KOPT-K1 (cell line): Measurements from ENCODE around the gene CNBP.
A peak's percentile ranks its signal among the peaks of the same experiment; 100 is the strongest.
"Not testable (repeated sequence)": the region's sequence is repeated elsewhere in the genome, so short reads cannot be mapped to it uniquely, and the experiment has no call there.

Source experiments
- H3K27ac ChIP-seq: fragments of 200-600 bp; sonication (generic); 2 replicates; pipeline ENCODE4 v1.5.1; 2016; ENCODE audit warnings: antibody characterized with exemption, mild to moderate bottlenecking, low read depth, low read length; ENCODE audit not compliant: poor library complexity, severe bottlenecking
- H3K36me3 ChIP-seq: fragments of 200-600 bp; sonication (generic); 2 replicates; pipeline ENCODE4 v1.5.1; 2017; ENCODE audit warnings: antibody characterized with exemption, mild to moderate bottlenecking, low read length, moderate library complexity; ENCODE audit not compliant: insufficient read depth
- H3K9me3 ChIP-seq: fragments of 200-600 bp; sonication (generic); 2 replicates; pipeline ENCODE4 v1.5.1; 2017; ENCODE audit warnings: antibody characterized with exemption, low read length, mild to moderate bottlenecking; ENCODE audit not compliant: insufficient read depth, poor library complexity, severe bottlenecking

Gene CNBP

GRCh38 chr3:129199366-129199765, 15.7 kb upstream of the CNBP start:
- no peaks in the 10 kb centered on the region for H3K36me3 ChIP-seq
- H3K27ac ChIP-seq: no peak overlapping the region
- no peaks in the 10 kb centered on the region for H3K9me3 ChIP-seq

GRCh38 chr3:129197321-129197720, 13.6 kb upstream of the CNBP start:
- Histone ChIP-seq H3K36me3 (no peaks in the 10 kb centered on the region), H3K27ac (no peak overlapping the region), H3K9me3 (no peaks in the 10 kb centered on the region)

DNA sequence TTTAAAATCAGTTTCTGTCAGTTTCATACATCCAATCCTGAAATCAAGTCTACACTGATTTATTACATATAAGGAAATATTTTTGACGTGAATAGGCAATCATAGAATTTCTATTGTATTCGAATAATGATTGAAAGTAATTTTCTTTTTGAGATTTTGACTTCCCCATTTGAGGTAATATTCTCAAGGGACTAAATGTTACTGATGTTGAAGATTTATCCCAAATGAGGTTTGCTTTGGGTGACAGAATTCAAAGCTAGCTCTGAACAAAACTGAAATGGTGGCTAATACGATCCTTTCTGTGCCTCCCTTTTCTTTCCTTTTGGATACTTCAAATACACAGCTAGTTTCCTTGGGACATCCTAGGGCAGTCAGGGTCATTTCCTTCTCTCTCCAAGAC, 12.9 kb upstream of the CNBP start:
- Histone ChIP-seq H3K9me3 (no peaks in the 10 kb centered on the region), H3K27ac (no peak overlapping the region), H3K36me3 (no peaks in the 10 kb centered on the region)

GRCh38 chr3:129195731-129196256, 12.1 kb upstream of the CNBP start:
- H3K36me3 ChIP-seq: no peaks in the 10 kb centered on the region
- H3K9me3 ChIP-seq: no peaks in the 10 kb centered on the region
- no peak overlapping the region for H3K27ac ChIP-seq

DNA sequence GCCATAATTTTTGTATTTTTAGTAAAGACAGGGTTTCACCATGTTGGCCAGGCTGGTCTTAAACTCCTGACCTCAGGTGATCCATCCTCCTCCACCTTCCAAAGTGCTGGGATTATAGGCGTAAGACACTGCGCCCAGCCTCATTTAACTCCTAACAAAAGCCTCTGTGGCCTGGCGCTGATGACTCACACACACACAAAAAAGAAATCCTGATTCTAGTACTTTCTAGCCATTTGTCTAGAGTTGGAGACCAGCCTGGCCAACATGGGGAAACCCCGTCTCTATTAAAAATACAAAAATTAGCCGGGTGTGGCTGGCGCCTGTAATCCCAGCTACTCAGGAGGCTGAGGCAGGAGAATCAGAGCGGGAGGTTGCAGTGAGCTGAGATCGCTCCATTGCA, 6.1 kb upstream of the CNBP start:
- not testable (repeated sequence) for H3K36me3 ChIP-seq, H3K27ac ChIP-seq, H3K9me3 ChIP-seq

GRCh38 chr3:129187857-129188256, 4.2 kb upstream of the CNBP start:
- no peak overlapping the region for H3K27ac ChIP-seq

GRCh38 chr3:129185783-129186182, 2.1 kb upstream of the CNBP start:
- no peak overlapping the region for H3K27ac ChIP-seq
- peaks cover 8% of the 10 kb centered on the region for H3K36me3 ChIP-seq
- H3K9me3 ChIP-seq: no peaks in the 10 kb centered on the region

More at GRCh38 chr3:129187857-129188256, 4.2 kb upstream of the CNBP start:
- H3K9me3 ChIP-seq: no peaks in the 10 kb centered on the region
- no peaks in the 10 kb centered on the region for H3K36me3 ChIP-seq

GRCh38 chr3:129184784-129185542, 1.3 kb upstream of the CNBP start:
- H3K9me3 ChIP-seq: not testable (repeated sequence)
- H3K36me3 ChIP-seq: peaks cover 16% of the 10 kb centered on the region
- peak overlapping the region; percentile 95 for H3K27ac ChIP-seq

- Histone ChIP-seq H3K27ac (peak overlapping the region; percentile 95), H3K9me3 (no peaks in the 10 kb centered on the region), H3K36me3 (peaks cover 22% of the 10 kb centered on the region)
Measured at GRCh38 chr3:129184396-129184657, 631 bp upstream of the CNBP start.

GRCh38 chr3:129182390-129183185, 1.1 kb downstream of the CNBP start:
- Histone ChIP-seq H3K36me3 (peaks cover 39% of the 10 kb centered on the region), H3K27ac (peak overlapping the region; percentile 95), H3K9me3 (no peaks in the 10 kb centered on the region)

DNA sequence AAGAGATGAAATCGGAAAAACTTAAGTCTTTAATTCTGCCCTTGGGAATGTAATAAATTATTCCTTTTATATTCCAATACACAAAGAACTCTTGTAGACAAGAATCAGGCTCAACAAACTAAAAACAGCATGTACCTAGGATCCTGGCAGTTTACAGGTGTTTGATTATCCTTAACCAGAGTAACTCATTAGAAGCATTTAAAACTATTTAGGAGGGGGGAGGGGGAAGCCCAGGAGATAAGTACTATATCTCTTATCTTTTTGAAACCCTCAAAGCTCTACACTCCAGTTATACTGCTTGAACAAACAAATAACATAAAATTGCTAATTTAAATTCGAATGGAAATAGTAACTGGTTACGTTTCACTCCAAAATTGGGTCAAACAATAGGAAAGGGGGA, 1.9 kb downstream of the CNBP start:
- H3K9me3 ChIP-seq: no peaks in the 10 kb centered on the region
- H3K27ac ChIP-seq: peak overlapping the region; percentile 95
- peaks cover 47% of the 10 kb centered on the region for H3K36me3 ChIP-seq

- H3K36me3 ChIP-seq: peaks cover 60% of the 10 kb centered on the region
- no peaks in the 10 kb centered on the region for H3K9me3 ChIP-seq
- H3K27ac ChIP-seq: no peak overlapping the region
Measured at GRCh38 chr3:129180461-129180860, 3.2 kb downstream of the CNBP start.

GRCh38 chr3:129176051-129176450, 7.6 kb downstream of the CNBP start:
- Histone ChIP-seq H3K9me3 (no peaks in the 10 kb centered on the region), H3K36me3 (peaks cover 99% of the 10 kb centered on the region), H3K27ac (no peak overlapping the region)

DNA sequence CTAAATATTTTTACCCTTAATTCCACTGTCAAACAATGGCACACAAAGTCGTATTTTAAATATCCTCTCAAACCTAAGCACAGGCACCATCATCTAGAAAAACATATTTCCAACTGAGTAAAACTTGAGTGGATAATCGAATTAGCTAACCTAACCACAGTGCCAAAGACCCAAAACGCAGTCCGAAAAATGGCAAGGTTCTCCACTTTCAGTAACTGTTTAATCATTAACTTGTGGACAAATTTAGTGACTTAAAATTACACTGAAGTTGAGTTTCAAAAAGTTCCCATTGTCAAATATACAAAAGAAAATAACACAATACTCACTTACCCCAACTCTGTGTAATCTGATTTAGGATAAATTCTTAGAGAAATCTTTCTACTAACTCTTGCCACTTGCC, 10.0 kb downstream of the CNBP start:
- no peak overlapping the region for H3K27ac ChIP-seq
- peaks cover 98% of the 10 kb centered on the region for H3K36me3 ChIP-seq
- no peaks in the 10 kb centered on the region for H3K9me3 ChIP-seq

DNA sequence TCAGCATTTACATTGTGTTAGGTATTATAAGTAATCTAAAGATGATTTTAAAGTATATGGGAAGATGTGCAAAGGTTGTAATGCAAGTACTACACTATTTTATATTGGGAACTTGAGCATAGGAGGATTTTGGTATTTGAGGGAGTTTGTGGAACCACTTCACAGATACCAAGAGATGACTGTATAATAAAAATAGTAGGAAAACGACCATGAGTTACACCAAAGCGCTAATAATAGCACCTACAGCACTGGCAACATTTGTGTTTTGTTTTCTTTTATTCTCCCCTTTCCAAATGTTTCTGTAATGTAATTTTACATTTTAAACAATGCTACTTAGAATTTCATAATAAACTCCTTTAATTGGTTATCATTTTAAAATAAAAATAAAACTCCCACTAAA, 10.5 kb downstream of the CNBP start:
- peaks cover 98% of the 10 kb centered on the region for H3K36me3 ChIP-seq
- no peaks in the 10 kb centered on the region for H3K9me3 ChIP-seq
- no peak overlapping the region for H3K27ac ChIP-seq
